ENCODE results near the gene PHF14.

The PHF14 gene

GRCh38 chr7:11210374-11210773 is 236.7 kb downstream of the PHF14 start:
- TF ChIP-seq CTCF (IDR thresholded peaks at IDR 0.05; ENCODE audit: extremely low read depth, insufficient read depth, missing control alignments), result no peak
- no peak for DNase-seq (ENCODE audit: low spot score)
- in situ Hi-C loops (cut with MboI; ENCODE audit: low pct_unique_long_range_greater_than_20kb, low sequenced_read_pairs, unreplicated experiment), result no loop called here

GRCh38 chr7:11212080-11212711 is 238.5 kb downstream of the PHF14 start:
- in situ Hi-C loops (cut with MboI; ENCODE audit: low pct_unique_long_range_greater_than_20kb, low sequenced_read_pairs, unreplicated experiment), result no loop called here
- peak; percentile 49 for DNase-seq (ENCODE audit: low spot score)
- TF ChIP-seq CTCF (IDR thresholded peaks at IDR 0.05; ENCODE audit: extremely low read depth, insufficient read depth, missing control alignments), result peak; percentile 86

GRCh38 chr7:11212816-11213215 is 239.1 kb downstream of the PHF14 start:
- TF ChIP-seq CTCF (IDR thresholded peaks at IDR 0.05; ENCODE audit: extremely low read depth, insufficient read depth, missing control alignments), result no peak
- no peak for DNase-seq (ENCODE audit: low spot score)
- in situ Hi-C loops (cut with MboI; ENCODE audit: low pct_unique_long_range_greater_than_20kb, low sequenced_read_pairs, unreplicated experiment), result no loop called here

GRCh38 chr7:11213266-11213665 is 239.6 kb downstream of the PHF14 start:
- in situ Hi-C loops (cut with MboI; ENCODE audit: low pct_unique_long_range_greater_than_20kb, low sequenced_read_pairs, unreplicated experiment), result no loop called here
- no peak for TF ChIP-seq CTCF (IDR thresholded peaks at IDR 0.05; ENCODE audit: extremely low read depth, insufficient read depth, missing control alignments)
- DNase-seq (ENCODE audit: low spot score), result no peak

- in situ Hi-C loops (cut with MboI; ENCODE audit: low pct_unique_long_range_greater_than_20kb, low sequenced_read_pairs, unreplicated experiment), result no loop called here
- TF ChIP-seq CTCF (IDR thresholded peaks at IDR 0.05; ENCODE audit: extremely low read depth, insufficient read depth, missing control alignments), result no peak
- no peak for DNase-seq (ENCODE audit: low spot score)
Observed at GRCh38 chr7:11216276-11216675, 242.6 kb downstream of the PHF14 start.

- no peak for DNase-seq (ENCODE audit: low spot score)
- TF ChIP-seq CTCF (IDR thresholded peaks at IDR 0.05; ENCODE audit: extremely low read depth, insufficient read depth, missing control alignments), result no peak
- in situ Hi-C loops (cut with MboI; ENCODE audit: low pct_unique_long_range_greater_than_20kb, low sequenced_read_pairs, unreplicated experiment), result no loop called here
Observed at GRCh38 chr7:11217848-11218565, 244.3 kb downstream of the PHF14 start.
